NCI-H2196 (cell line): ENCODE results near the gene RUFY2.
"Not testable (repeated sequence)": the region's sequence is repeated elsewhere in the genome, so short reads cannot be mapped to it uniquely, and the experiment has no call there.

Experiments used
- DNase-seq: peaks from one replicate; lab custom pipeline; 2025; ENCODE audit not compliant: unreplicated experiment; lab: John Stamatoyannopoulos, UW

RUFY2 gene

DNA sequence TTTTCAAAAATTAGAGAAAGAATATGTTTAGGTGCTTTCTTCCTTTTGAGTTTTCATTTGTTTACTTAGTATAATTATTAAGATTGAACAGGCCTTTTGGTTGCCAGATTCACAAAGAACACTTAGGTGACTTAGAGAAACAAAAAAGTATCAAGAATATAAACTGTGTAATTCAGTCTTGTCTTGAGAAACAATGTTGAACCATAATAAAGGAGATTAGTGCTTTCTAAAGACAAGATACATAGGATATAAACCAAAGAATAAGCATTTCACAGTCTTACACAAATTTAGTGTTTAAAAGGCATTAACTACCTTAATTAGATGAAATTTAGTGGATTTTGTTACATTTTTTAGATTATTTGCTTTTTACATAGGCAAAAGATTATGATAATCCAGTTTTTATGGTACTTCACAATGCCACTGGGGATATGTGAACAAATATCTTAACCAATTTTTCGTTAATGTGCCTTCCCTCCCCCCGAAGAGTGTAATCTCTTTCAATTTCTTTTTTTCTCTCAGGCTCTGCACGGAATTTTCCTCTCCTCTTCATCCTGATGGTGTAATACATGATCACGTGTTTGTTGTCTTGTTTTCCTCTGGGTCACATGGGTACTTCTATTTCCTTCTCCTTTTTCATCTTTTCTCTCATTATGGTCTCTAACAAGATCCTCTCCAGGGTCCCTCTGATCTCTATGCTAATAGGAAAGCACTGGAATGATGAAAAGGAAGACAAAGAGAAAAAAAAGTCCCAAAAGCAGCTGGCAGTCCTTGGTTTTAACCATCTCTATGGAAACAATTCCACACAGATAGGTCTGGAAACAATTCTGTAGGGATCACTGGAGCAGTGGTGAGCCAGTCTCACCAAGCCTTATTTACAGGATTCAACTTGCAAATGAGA is 78.9 kb downstream of the RUFY2 start:
- peak; percentile 27 for DNase-seq

- not testable (repeated sequence) for DNase-seq
Observed at GRCh38 chr10:68324396-68324795, 82.7 kb downstream of the RUFY2 start.

DNA sequence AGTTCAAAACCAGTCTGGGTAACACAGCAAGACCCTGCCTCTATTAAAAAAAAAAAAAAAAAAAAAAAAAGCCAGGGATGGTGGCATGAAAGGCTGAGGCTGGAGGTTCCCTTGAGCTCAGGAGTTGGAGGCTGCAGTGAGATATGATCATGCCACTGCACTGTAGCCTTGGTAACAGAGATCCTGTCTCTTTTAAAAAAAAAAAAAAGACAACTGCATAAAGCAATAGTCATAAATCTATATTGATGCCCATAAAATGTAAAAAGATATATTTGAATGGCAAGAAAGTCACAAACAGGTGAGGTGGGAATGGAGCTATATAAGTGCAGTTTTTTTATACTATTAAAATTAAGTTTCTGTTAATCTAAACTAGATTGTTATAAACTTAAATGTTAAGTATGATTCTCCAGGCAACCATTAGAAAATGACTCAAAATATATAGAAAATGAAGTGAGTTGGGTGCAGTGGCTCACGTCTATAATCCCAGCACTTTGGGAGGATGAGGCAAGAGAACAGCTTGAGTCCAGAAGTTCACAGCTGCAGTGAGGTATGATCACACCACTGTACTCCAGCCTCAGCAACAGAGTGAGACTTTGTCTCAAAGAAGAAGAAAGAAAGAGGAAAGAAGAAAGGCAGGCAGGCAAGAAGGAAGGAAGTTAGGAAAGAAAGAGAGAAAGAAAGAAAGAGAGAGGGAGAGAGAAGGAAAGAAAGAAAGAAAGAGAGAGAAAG is 88.6 kb downstream of the RUFY2 start:
- no peak for DNase-seq

- no peak for DNase-seq
Observed at GRCh38 chr10:68315582-68315981, 91.5 kb downstream of the RUFY2 start.

GRCh38 chr10:68314930-68315329 is 92.1 kb downstream of the RUFY2 start:
- DNase-seq: not testable (repeated sequence)

DNA sequence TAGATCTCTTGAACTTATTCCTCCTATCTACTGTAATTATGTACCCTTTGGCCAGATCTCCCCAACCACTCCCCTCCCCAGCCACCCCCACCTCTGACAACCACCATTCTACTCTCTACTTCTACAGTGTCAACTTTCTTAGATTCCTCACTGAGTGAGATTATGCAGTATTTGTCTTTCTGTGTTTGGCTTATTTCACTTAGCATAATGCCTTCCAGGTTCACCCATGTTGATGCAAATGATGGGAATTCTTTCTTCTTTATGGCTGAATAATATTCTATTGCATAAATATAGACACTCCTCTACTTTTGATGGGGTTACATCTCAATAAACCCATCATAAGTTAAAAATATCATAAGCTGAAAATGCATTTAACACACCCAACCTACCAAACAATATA is 96.5 kb downstream of the RUFY2 start:
- no peak for DNase-seq

GRCh38 chr10:68305854-68306253 is 101.2 kb downstream of the RUFY2 start:
- no peak for DNase-seq

DNA sequence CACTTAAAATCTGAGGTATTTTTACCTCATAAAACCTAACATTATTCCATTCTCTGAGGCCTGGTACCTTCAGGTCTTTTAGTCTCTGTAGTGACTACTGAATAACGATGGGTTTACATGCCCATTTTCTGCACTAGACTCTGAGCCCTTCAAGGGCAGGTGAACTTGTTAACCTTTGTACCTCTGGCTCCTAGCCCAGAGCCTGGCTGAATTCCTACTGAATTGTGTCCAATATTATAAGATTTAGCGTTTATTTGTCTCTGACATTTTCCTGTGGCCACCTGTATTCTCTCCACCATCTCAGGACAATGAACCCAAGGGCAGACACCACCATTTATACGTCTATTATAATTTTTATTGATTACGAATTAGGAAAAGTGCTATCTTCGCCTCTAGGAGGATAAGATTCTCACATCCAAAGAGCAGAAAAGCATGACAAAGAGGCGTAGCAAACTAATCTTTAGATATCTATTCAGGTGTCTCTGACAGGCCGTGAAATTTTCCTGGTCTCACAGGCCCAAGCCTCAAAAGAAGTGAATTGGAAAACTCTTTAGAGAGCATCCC is 103.1 kb downstream of the RUFY2 start:
- DNase-seq: peak; percentile 32

DNA sequence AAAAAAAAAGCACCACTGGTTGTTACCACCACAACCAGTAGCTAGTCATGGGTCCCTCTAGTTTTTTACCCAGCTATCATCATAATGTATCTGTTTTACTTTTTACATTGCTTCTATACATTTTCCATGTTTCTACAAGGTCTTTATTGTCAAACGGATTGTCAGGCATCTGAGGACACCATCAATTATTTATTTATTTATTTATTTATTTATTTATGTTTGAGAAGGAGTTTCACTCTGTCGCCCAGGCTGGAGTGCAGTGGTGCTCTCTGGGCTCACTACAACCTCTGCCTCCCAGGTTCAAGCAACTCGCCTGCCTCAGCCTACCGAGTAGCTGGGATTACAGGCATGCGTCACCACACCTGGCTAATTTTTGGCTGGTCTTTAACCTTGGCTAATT is 104.2 kb downstream of the RUFY2 start:
- DNase-seq: no peak

DNA sequence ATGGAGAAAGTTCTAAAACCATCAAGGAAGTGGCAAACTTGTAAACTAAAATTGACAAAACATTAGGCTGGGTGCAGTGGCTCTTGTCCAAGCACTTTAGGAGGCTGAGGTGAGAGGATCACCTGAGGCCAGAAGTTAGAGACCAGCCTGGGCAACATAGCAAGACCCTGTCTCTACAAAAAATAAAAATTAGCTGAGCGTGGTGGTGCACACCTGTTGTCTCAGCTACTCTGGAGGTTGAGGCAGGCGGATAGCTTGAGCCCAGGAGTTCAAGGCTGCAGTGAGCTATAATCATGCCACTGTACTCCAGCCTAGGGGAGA is 104.6 kb downstream of the RUFY2 start:
- no peak for DNase-seq

DNA sequence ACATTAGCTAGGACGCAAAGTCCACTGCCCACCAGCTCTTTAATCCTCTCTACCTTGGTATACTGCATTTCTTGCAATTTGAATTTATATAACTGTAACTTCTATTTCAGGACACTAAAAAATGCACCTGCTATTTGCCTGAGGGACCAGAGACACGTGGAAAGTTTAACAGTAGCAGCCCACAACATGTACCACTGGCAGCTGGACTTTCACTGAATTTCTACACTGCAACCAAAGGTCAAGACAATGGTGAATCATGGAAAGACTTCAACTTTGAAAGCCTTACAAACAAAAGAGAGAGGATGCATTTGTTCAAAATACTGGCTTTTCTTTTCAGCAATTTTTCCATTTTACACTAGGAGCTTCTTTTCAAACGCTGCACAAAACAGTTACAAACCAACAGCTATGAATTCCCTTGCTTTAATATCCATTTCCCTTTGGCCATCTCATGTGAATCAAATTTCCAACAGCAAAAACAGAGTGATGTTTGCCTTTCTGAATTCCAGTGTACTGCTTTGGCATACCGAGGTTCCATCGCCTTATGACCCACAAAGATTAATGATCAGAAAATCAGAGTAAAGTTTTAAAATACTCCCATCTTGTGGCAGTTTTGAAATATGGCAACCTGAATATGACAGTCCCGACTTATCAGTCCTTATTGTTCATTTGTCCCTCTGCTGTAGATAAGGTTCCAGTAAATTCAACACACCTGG is 105.1 kb downstream of the RUFY2 start:
- peak; percentile 7 for DNase-seq

DNA sequence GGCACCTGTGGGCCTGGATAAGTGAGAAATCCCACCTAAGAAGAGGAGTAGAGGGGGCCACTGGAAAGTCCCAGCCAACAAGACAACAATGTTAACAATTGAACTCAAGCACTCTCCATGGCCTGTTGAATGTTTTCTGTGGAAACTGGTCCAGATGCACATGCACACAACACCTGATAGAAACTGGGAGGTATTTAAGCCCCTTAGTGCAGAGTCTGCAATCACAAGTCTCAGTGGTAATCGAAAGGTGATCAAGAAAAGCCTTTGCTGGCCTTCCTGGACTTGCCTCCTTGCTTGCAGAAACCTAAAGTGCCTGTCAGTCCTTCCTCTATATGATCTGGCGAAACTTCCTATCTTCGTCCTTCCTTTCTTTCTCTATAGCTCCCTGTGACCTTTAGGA is 105.8 kb downstream of the RUFY2 start:
- no peak for DNase-seq

GRCh38 chr10:68296843-68297663 is 110.0 kb downstream of the RUFY2 start:
- DNase-seq: no peak
